H1 (cell line): ENCODE data around the gene COL5A1.

Source experiments
- CTCF ChIP-seq, 3 experiments: IDR thresholded peaks; 1 replicate in 2 of 3; 2 replicates in 1 of 3; pipeline versions ENCODE4 v1.5.1 to v1.6.1; 2011; ENCODE audit warnings: low read length in 3 of 3, mild to moderate bottlenecking in 3 of 3, inconsistent platforms in 2 of 3, low read depth in 1 of 3, moderate library complexity in 1 of 3; ENCODE audit not compliant: insufficient read depth in 1 of 3; ENCODE audit errors: control extremely low read depth in 1 of 3
- EZH2 ChIP-seq: fragments of 200-600 bp; sonication (generic); IDR thresholded peaks from 2 replicates; pipeline ENCODE4 v1.7.1; 2012; ENCODE audit warnings: low read depth, mild to moderate bottlenecking, moderate library complexity, low read length, inconsistent platforms; ENCODE audit not compliant: severe bottlenecking
- FOSL1 ChIP-seq: IDR thresholded peaks from 2 replicates; pipeline ENCODE4 v1.6.1; 2011; ENCODE audit warnings: mild to moderate bottlenecking, low read depth, low read length, moderate library complexity; ENCODE audit not compliant: insufficient read depth
- HDAC2 ChIP-seq, 2 experiments: fragments of 300-600 bp in 1 of 2; sonication (generic) in 1 of 2; IDR thresholded peaks; 2 replicates each; pipeline ENCODE4 v1.6.1; 2011 to 2012; ENCODE audit warnings: low read depth in 2 of 2, low read length in 2 of 2, mild to moderate bottlenecking in 2 of 2, moderate library complexity in 2 of 2, borderline replicate concordance in 1 of 2, inconsistent platforms in 1 of 2
- MAFK ChIP-seq: IDR thresholded peaks from 2 replicates; pipeline ENCODE4 v1.6.1; 2012; ENCODE audit warnings: low read depth, mild to moderate bottlenecking, improper control_type of control experiment, low read length
- NRF1 ChIP-seq: IDR thresholded peaks from 2 replicates; pipeline ENCODE4 v1.6.1; 2011; ENCODE audit warnings: mild to moderate bottlenecking, low read depth, low read length, improper control_type of control experiment
- POLR2A ChIP-seq, 2 experiments: IDR thresholded peaks; 1 replicate in 1 of 2; 2 replicates in 1 of 2; pipeline ENCODE4 v1.6.1; 2011; ENCODE audit warnings: low read depth in 2 of 2, low read length in 2 of 2, mild to moderate bottlenecking in 2 of 2; ENCODE audit errors: control extremely low read depth in 1 of 2
- POLR2AphosphoS5 ChIP-seq: IDR thresholded peaks from 2 replicates; pipeline ENCODE4 v1.6.1; 2011; ENCODE audit warnings: low read depth, low read length
- SP1 ChIP-seq: IDR thresholded peaks from 2 replicates; pipeline ENCODE4 v1.6.1; 2011; ENCODE audit warnings: low read depth, low read length

- TF ChIP-seq CTCF (IDR thresholded peaks at IDR 0.05; ENCODE audit: control extremely low read depth in 1 of 3, insufficient read depth in 1 of 3, low read depth in 1 of 3, low read length in 3 of 3) (no peak), FOSL1 (no peak), HDAC2 (IDR thresholded peaks at IDR 0.05; ENCODE audit: borderline replicate concordance in 1 of 2, low read depth in 2 of 2, low read length in 2 of 2) (no peak), NRF1 (no peak), EZH2 (no peak), SP1 (no peak), POLR2A (IDR thresholded peaks at IDR 0.05; ENCODE audit: control extremely low read depth in 1 of 2, low read depth in 2 of 2, low read length in 2 of 2) (no peak), POLR2AphosphoS5 (no peak), MAFK (no peak)
Observed at GRCh38 chr9:134740071-134740470, 98.5 kb downstream of the COL5A1 start.
